Measurements from ENCODE around the gene RNF144B.

RNF144B gene

GRCh38 chr6:18439581-18439980 is 52.4 kb downstream of the RNF144B start:
- H3K4me3 ChIP-seq (ENCODE audit: low read depth, low read length), result no peak overlapping the region
- no peak for TF ChIP-seq MYC (IDR thresholded peaks at IDR 0.05; ENCODE audit: low read depth, low read length)
- no peak for DNase-seq (ENCODE audit: low read depth)

GRCh38 chr6:18441251-18441979 is 54.3 kb downstream of the RNF144B start:
- DNase-seq (ENCODE audit: low read depth), result no peak
- H3K4me3 ChIP-seq (ENCODE audit: low read depth, low read length), result no peak overlapping the region
- TF ChIP-seq POLR2A (IDR thresholded peaks at IDR 0.05; ENCODE audit: extremely low read depth, insufficient read length) (no peak), MYC (IDR thresholded peaks at IDR 0.05; ENCODE audit: low read depth, low read length) (no peak)
- TF ChIP-seq, protein P1, sequence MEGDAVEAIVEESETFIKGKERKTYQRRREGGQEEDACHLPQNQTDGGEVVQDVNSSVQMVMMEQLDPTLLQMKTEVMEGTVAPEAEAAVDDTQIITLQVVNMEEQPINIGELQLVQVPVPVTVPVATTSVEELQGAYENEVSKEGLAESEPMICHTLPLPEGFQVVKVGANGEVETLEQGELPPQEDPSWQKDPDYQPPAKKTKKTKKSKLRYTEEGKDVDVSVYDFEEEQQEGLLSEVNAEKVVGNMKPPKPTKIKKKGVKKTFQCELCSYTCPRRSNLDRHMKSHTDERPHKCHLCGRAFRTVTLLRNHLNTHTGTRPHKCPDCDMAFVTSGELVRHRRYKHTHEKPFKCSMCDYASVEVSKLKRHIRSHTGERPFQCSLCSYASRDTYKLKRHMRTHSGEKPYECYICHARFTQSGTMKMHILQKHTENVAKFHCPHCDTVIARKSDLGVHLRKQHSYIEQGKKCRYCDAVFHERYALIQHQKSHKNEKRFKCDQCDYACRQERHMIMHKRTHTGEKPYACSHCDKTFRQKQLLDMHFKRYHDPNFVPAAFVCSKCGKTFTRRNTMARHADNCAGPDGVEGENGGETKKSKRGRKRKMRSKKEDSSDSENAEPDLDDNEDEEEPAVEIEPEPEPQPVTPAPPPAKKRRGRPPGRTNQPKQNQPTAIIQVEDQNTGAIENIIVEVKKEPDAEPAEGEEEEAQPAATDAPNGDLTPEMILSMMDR (IDR thresholded peaks at IDR 0.05; ENCODE audit: low read depth, low read length), result no peak
- TF ChIP-seq, protein P2, sequence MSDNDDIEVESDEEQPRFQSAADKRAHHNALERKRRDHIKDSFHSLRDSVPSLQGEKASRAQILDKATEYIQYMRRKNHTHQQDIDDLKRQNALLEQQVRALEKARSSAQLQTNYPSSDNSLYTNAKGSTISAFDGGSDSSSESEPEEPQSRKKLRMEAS (IDR thresholded peaks at IDR 0.05; ENCODE audit: low read depth, low read length), result no peak

- no peak for DNase-seq (ENCODE audit: low read depth)
- TF ChIP-seq POLR2A (IDR thresholded peaks at IDR 0.05; ENCODE audit: extremely low read depth, insufficient read length) (no peak), MYC (IDR thresholded peaks at IDR 0.05; ENCODE audit: low read depth, low read length) (no peak)
- TF ChIP-seq, protein P2 (IDR thresholded peaks at IDR 0.05; ENCODE audit: low read depth, low read length), result no peak
- TF ChIP-seq, protein P1 (IDR thresholded peaks at IDR 0.05; ENCODE audit: low read depth, low read length), result no peak
- no peak overlapping the region for H3K4me3 ChIP-seq (ENCODE audit: low read depth, low read length)
Observed at GRCh38 chr6:18444111-18444510, 57.0 kb downstream of the RNF144B start.

- no peak for DNase-seq (ENCODE audit: low read depth)
- no peak overlapping the region for H3K4me3 ChIP-seq (ENCODE audit: low read depth, low read length)
- TF ChIP-seq, protein P2 (IDR thresholded peaks at IDR 0.05; ENCODE audit: low read depth, low read length), result no peak
- TF ChIP-seq, protein P1 (IDR thresholded peaks at IDR 0.05; ENCODE audit: low read depth, low read length), result no peak
- TF ChIP-seq MYC (IDR thresholded peaks at IDR 0.05; ENCODE audit: low read depth, low read length) (no peak), POLR2A (IDR thresholded peaks at IDR 0.05; ENCODE audit: extremely low read depth, insufficient read length) (no peak)
Observed at GRCh38 chr6:18445228-18445627, 58.1 kb downstream of the RNF144B start.

- TF ChIP-seq POLR2A (IDR thresholded peaks at IDR 0.05; ENCODE audit: extremely low read depth, insufficient read length), result no peak
- TF ChIP-seq, protein P1 (IDR thresholded peaks at IDR 0.05; ENCODE audit: low read depth, low read length), result no peak
- TF ChIP-seq, protein P2 (IDR thresholded peaks at IDR 0.05; ENCODE audit: low read depth, low read length), result no peak
- no peak for TF ChIP-seq MYC (IDR thresholded peaks at IDR 0.05; ENCODE audit: low read depth, low read length)
- no peak for DNase-seq (ENCODE audit: low read depth)
- no peak overlapping the region for H3K4me3 ChIP-seq (ENCODE audit: low read depth, low read length)
Observed at GRCh38 chr6:18446771-18447170, 59.6 kb downstream of the RNF144B start.

- TF ChIP-seq MYC (IDR thresholded peaks at IDR 0.05; ENCODE audit: low read depth, low read length) (no peak), POLR2A (IDR thresholded peaks at IDR 0.05; ENCODE audit: extremely low read depth, insufficient read length) (no peak)
- TF ChIP-seq, protein P2 (IDR thresholded peaks at IDR 0.05; ENCODE audit: low read depth, low read length), result no peak
- TF ChIP-seq, protein P1 (IDR thresholded peaks at IDR 0.05; ENCODE audit: low read depth, low read length), result no peak
- H3K4me3 ChIP-seq (ENCODE audit: low read depth, low read length), result no peak overlapping the region
- DNase-seq (ENCODE audit: low read depth), result no peak
Observed at GRCh38 chr6:18447552-18447951, 60.4 kb downstream of the RNF144B start.

Measured in NB4 (cell line).